ENCODE results near the gene IL31RA.

IL31RA gene

GRCh38 chr5:55829956-55830355 lies 21.2 kb upstream of the IL31RA start:
- TF ChIP-seq FOXP2 (optimal IDR thresholded peaks at IDR 0.05; ENCODE audit: control extremely low read depth, extremely low read length, insufficient read depth): no peak
- no peak for TF ChIP-seq POLR2AphosphoS5 (IDR thresholded peaks at IDR 0.05; ENCODE audit: borderline replicate concordance, low read depth, low read length)
- no peak for TF ChIP-seq EZH2 (IDR thresholded peaks at IDR 0.05)
- Histone ChIP-seq H3K9me3 (ENCODE audit: low read depth, low read length) (no peaks in the 10 kb centered on the region), H3K36me3 (ENCODE audit: insufficient read depth, low read length) (no peaks in the 10 kb centered on the region), H3K9ac (ENCODE audit: insufficient read length) (no peak overlapping the region), H3K27ac (no peak overlapping the region), H3K4me3 (no peak overlapping the region)
- no peak for DNase-seq (ENCODE audit: low read depth, low spot score)

GRCh38 chr5:55832446-55832845 lies 18.7 kb upstream of the IL31RA start:
- no peak for TF ChIP-seq FOXP2 (optimal IDR thresholded peaks at IDR 0.05; ENCODE audit: control extremely low read depth, extremely low read length, insufficient read depth)
- no peak for TF ChIP-seq EZH2 (IDR thresholded peaks at IDR 0.05)
- no peak for TF ChIP-seq POLR2AphosphoS5 (IDR thresholded peaks at IDR 0.05; ENCODE audit: borderline replicate concordance, low read depth, low read length)
- Histone ChIP-seq H3K9ac (ENCODE audit: insufficient read length) (no peak overlapping the region), H3K9me3 (ENCODE audit: low read depth, low read length) (no peaks in the 10 kb centered on the region)

GRCh38 chr5:55836191-55836590 lies 15.0 kb upstream of the IL31RA start:
- H3K9me3 ChIP-seq (ENCODE audit: low read depth, low read length): no peaks in the 10 kb centered on the region
- H3K4me3 ChIP-seq: no peak overlapping the region
- no peak overlapping the region for H3K9ac ChIP-seq (ENCODE audit: insufficient read length)
- no peaks in the 10 kb centered on the region for H3K36me3 ChIP-seq (ENCODE audit: insufficient read depth, low read length)
- TF ChIP-seq EZH2 (IDR thresholded peaks at IDR 0.05): no peak
- TF ChIP-seq POLR2AphosphoS5 (IDR thresholded peaks at IDR 0.05; ENCODE audit: borderline replicate concordance, low read depth, low read length): no peak
- TF ChIP-seq FOXP2 (optimal IDR thresholded peaks at IDR 0.05; ENCODE audit: control extremely low read depth, extremely low read length, insufficient read depth): no peak
- no peak for DNase-seq (ENCODE audit: low read depth, low spot score)
- H3K27ac ChIP-seq: no peak overlapping the region

More at GRCh38 chr5:55832446-55832845, 18.7 kb upstream of the IL31RA start:
- H3K27ac ChIP-seq: no peak overlapping the region
- no peaks in the 10 kb centered on the region for H3K36me3 ChIP-seq (ENCODE audit: insufficient read depth, low read length)
- DNase-seq (ENCODE audit: low read depth, low spot score): no peak
- H3K4me3 ChIP-seq: no peak overlapping the region

- H3K4me3 ChIP-seq: no peak overlapping the region
- no peaks in the 10 kb centered on the region for H3K36me3 ChIP-seq (ENCODE audit: insufficient read depth, low read length)
- no peak overlapping the region for H3K27ac ChIP-seq
- DNase-seq (ENCODE audit: low read depth, low spot score): no peak
- no peaks in the 10 kb centered on the region for H3K9me3 ChIP-seq (ENCODE audit: low read depth, low read length)
- no peak for TF ChIP-seq EZH2 (IDR thresholded peaks at IDR 0.05)
- TF ChIP-seq POLR2AphosphoS5 (IDR thresholded peaks at IDR 0.05; ENCODE audit: borderline replicate concordance, low read depth, low read length): no peak
- TF ChIP-seq FOXP2 (optimal IDR thresholded peaks at IDR 0.05; ENCODE audit: control extremely low read depth, extremely low read length, insufficient read depth): no peak
- no peak overlapping the region for H3K9ac ChIP-seq (ENCODE audit: insufficient read length)
Observed at GRCh38 chr5:55841976-55842375, 9.2 kb upstream of the IL31RA start.

GRCh38 chr5:55847837-55848236 lies 3.3 kb upstream of the IL31RA start:
- no peak overlapping the region for H3K9ac ChIP-seq (ENCODE audit: insufficient read length)
- TF ChIP-seq FOXP2 (optimal IDR thresholded peaks at IDR 0.05; ENCODE audit: control extremely low read depth, extremely low read length, insufficient read depth): no peak
- no peak for TF ChIP-seq POLR2AphosphoS5 (IDR thresholded peaks at IDR 0.05; ENCODE audit: borderline replicate concordance, low read depth, low read length)
- no peak for TF ChIP-seq EZH2 (IDR thresholded peaks at IDR 0.05)
- no peaks in the 10 kb centered on the region for H3K36me3 ChIP-seq (ENCODE audit: insufficient read depth, low read length)
- no peaks in the 10 kb centered on the region for H3K9me3 ChIP-seq (ENCODE audit: low read depth, low read length)
- DNase-seq (ENCODE audit: low read depth, low spot score): no peak
- no peak overlapping the region for H3K4me3 ChIP-seq
- no peak overlapping the region for H3K27ac ChIP-seq

- DNase-seq (ENCODE audit: low read depth, low spot score): no peak
- TF ChIP-seq EZH2 (IDR thresholded peaks at IDR 0.05) (no peak), POLR2AphosphoS5 (IDR thresholded peaks at IDR 0.05; ENCODE audit: borderline replicate concordance, low read depth, low read length) (no peak), FOXP2 (optimal IDR thresholded peaks at IDR 0.05; ENCODE audit: control extremely low read depth, extremely low read length, insufficient read depth) (no peak)
- no peak overlapping the region for H3K9ac ChIP-seq (ENCODE audit: insufficient read length)
- no peaks in the 10 kb centered on the region for H3K9me3 ChIP-seq (ENCODE audit: low read depth, low read length)
- no peak overlapping the region for H3K27ac ChIP-seq
- no peaks in the 10 kb centered on the region for H3K36me3 ChIP-seq (ENCODE audit: insufficient read depth, low read length)
- H3K4me3 ChIP-seq: no peak overlapping the region
Observed at GRCh38 chr5:55848783-55849182, 2.4 kb upstream of the IL31RA start.

GRCh38 chr5:55851675-55851979 lies 470 bp downstream of the IL31RA start:
- H3K4me3 ChIP-seq: no peak overlapping the region
- no peak overlapping the region for H3K9ac ChIP-seq (ENCODE audit: insufficient read length)
- H3K36me3 ChIP-seq (ENCODE audit: insufficient read depth, low read length): no peaks in the 10 kb centered on the region
- no peak for DNase-seq (ENCODE audit: low read depth, low spot score)
- TF ChIP-seq EZH2 (IDR thresholded peaks at IDR 0.05) (no peak), FOXP2 (optimal IDR thresholded peaks at IDR 0.05; ENCODE audit: control extremely low read depth, extremely low read length, insufficient read depth) (no peak), POLR2AphosphoS5 (IDR thresholded peaks at IDR 0.05; ENCODE audit: borderline replicate concordance, low read depth, low read length) (no peak)
- H3K9me3 ChIP-seq (ENCODE audit: low read depth, low read length): no peaks in the 10 kb centered on the region
- no peak overlapping the region for H3K27ac ChIP-seq

- no peak overlapping the region for H3K4me3 ChIP-seq
- DNase-seq (ENCODE audit: low read depth, low spot score): no peak
- no peak for TF ChIP-seq POLR2AphosphoS5 (IDR thresholded peaks at IDR 0.05; ENCODE audit: borderline replicate concordance, low read depth, low read length)
- TF ChIP-seq EZH2 (IDR thresholded peaks at IDR 0.05): no peak
- no peak for TF ChIP-seq FOXP2 (optimal IDR thresholded peaks at IDR 0.05; ENCODE audit: control extremely low read depth, extremely low read length, insufficient read depth)
- no peak overlapping the region for H3K9ac ChIP-seq (ENCODE audit: insufficient read length)
- no peaks in the 10 kb centered on the region for H3K36me3 ChIP-seq (ENCODE audit: insufficient read depth, low read length)
- no peaks in the 10 kb centered on the region for H3K9me3 ChIP-seq (ENCODE audit: low read depth, low read length)
- H3K27ac ChIP-seq: no peak overlapping the region
Observed at GRCh38 chr5:55852503-55852902, 1.3 kb downstream of the IL31RA start.

GRCh38 chr5:55853041-55853670 lies 2.0 kb downstream of the IL31RA start:
- no peak for DNase-seq (ENCODE audit: low read depth, low spot score)
- Histone ChIP-seq H3K9me3 (ENCODE audit: low read depth, low read length) (no peaks in the 10 kb centered on the region), H3K9ac (ENCODE audit: insufficient read length) (no peak overlapping the region), H3K36me3 (ENCODE audit: insufficient read depth, low read length) (no peaks in the 10 kb centered on the region), H3K27ac (no peak overlapping the region), H3K4me3 (no peak overlapping the region)
- TF ChIP-seq EZH2 (IDR thresholded peaks at IDR 0.05) (no peak), FOXP2 (optimal IDR thresholded peaks at IDR 0.05; ENCODE audit: control extremely low read depth, extremely low read length, insufficient read depth) (no peak), POLR2AphosphoS5 (IDR thresholded peaks at IDR 0.05; ENCODE audit: borderline replicate concordance, low read depth, low read length) (no peak)

Data from SK-N-MC (cell line).